Thyroid gland (tissue), 4 donors: ENCODE results near the gene PTPRG. TPM values are rescaled to one million over a fixed set of nuclear protein-coding genes. Genes with fewer than 3 reads are reported as not detected.

Experiments used
- DNase-seq, 2 donors: peaks; one replicate each; pipeline ENCODE4 v3.0.0-alpha.2; 2019
- H3K27ac ChIP-seq, 3 donors: fragments of 200-600 bp; sonication (generic); 1 replicate in 2 of 3; 2 replicates in 1 of 3; pipeline ENCODE4 v1.5.1; 2016 to 2019; ENCODE audit warnings: mild to moderate bottlenecking in 1 of 3, moderate library complexity in 1 of 3
- H3K27me3 ChIP-seq: fragments of 200-600 bp; sonication (generic); one replicate; pipeline ENCODE4 v1.5.1; 2019
- H3K36me3 ChIP-seq, 2 donors: fragments of 200-600 bp; sonication (generic); one replicate each; pipeline ENCODE4 v1.5.1; 2016 to 2019
- H3K4me1 ChIP-seq, 2 donors: fragments of 200-600 bp; sonication (generic); one replicate each; pipeline ENCODE4 v1.5.1; 2017 to 2019
- H3K4me3 ChIP-seq, 3 donors: fragments of 200-600 bp; sonication (generic); replicated peaks in 1 of 3; 1 replicate in 2 of 3; 2 replicates in 1 of 3; pipeline ENCODE4 v1.5.1; 2016; ENCODE audit warnings: mild to moderate bottlenecking in 1 of 3
- H3K9me3 ChIP-seq: fragments of 200-600 bp; sonication (generic); one replicate; pipeline ENCODE4 v1.5.1; 2017
- CTCF ChIP-seq, 6 experiments: fragments of 200-600 bp in 3 of 6; fragments of 450-650 bp in 3 of 6; sonication (generic) in 3 of 6; IDR thresholded peaks; one replicate each; pipeline ENCODE4 v1.5.1; 2016 to 2019; ENCODE audit warnings: antibody characterized with exemption in 6 of 6, mild to moderate bottlenecking in 2 of 6, inconsistent platforms in 1 of 6, moderate library complexity in 1 of 6
- POLR2A ChIP-seq, 2 donors: fragments of 450-650 bp; IDR thresholded peaks; one replicate each; pipeline ENCODE4 v1.6.1; 2017; ENCODE audit warnings: antibody characterized with exemption in 2 of 2, mild to moderate bottlenecking in 2 of 2, moderate library complexity in 1 of 2
- WGBS, 2 donors: methylation state at CpG; one replicate each; pipeline ENCODE4 v1.1.5; 2017; 5-methylcytosine and 5-hydroxymethylcytosine counted together
- intact Hi-C: fragments of 100-400 bp; cut with DNase I; formaldehyde crosslinking; loops from one replicate; pipeline ENCODE4 v1.15.1; 2023
- total RNA-seq, 4 donors: library from RNA; depleted of rRNA; stranded (reverse); fragments of >200 nt; gene quantifications; one replicate each; pipeline ENCODE4 v1.2.3, GENCODE V29; 2016

The PTPRG gene
- total RNA-seq, 4 donors from 2014 or later: 81.6 to 207 (median 132) TPM

GRCh38 chr3:61855211-61855610, 293.8 kb downstream of the PTPRG start:
- H3K4me3 ChIP-seq: no peak overlapping the region
- peaks cover 0 to 10% of the 10 kb centered on the region in 2 donors for H3K4me1 ChIP-seq
- 97 to 100% methylated on average over 1 of the region's 1 CpG for WGBS, 2 donors
- H3K36me3 ChIP-seq: no peaks in the 10 kb centered on the region
- no peaks in the 10 kb centered on the region for H3K9me3 ChIP-seq
- H3K27ac ChIP-seq: no peak overlapping the region
- TF ChIP-seq POLR2A (IDR thresholded peaks at IDR 0.05) (no peak), CTCF (IDR thresholded peaks at IDR 0.05) (no peak)
- no peaks in the 10 kb centered on the region for H3K27me3 ChIP-seq
- no peak for DNase-seq
- intact Hi-C loops: loop anchor here (5.0 kb wide), 1 partner anchor 332 kb away; no protein-coding TSS in a partner anchor

GRCh38 chr3:61857297-61857696, 295.9 kb downstream of the PTPRG start:
- H3K27ac ChIP-seq: no peak overlapping the region
- intact Hi-C loops: loop anchor here (5.0 kb wide), 1 partner anchor 330 kb away; no protein-coding TSS in a partner anchor
- no peaks in the 10 kb centered on the region for H3K36me3 ChIP-seq

GRCh38 chr3:61858054-61858453, 296.7 kb downstream of the PTPRG start:
- H3K27me3 ChIP-seq: no peaks in the 10 kb centered on the region
- H3K27ac ChIP-seq: no peak overlapping the region
- no peaks in the 10 kb centered on the region for H3K9me3 ChIP-seq
- peak in 3 of 6 experiments; percentile 49 to 59 (median 53) for TF ChIP-seq CTCF (IDR thresholded peaks at IDR 0.05)
- no peak for TF ChIP-seq POLR2A (IDR thresholded peaks at IDR 0.05)
- H3K4me3 ChIP-seq: no peak overlapping the region
- WGBS, 2 donors: 9 to 15% methylated on average over 2 of the region's 2 CpGs
- DNase-seq: no peak
- intact Hi-C loops: loop anchor here (5.0 kb wide), 1 partner anchor 329 kb away; no protein-coding TSS in a partner anchor
- H3K4me1 ChIP-seq: peaks cover 0 to 14% of the 10 kb centered on the region in 2 donors
- no peaks in the 10 kb centered on the region for H3K36me3 ChIP-seq

More at GRCh38 chr3:61857297-61857696, 295.9 kb downstream of the PTPRG start:
- Histone ChIP-seq H3K4me1 (peaks cover 0 to 14% of the 10 kb centered on the region in 2 donors), H3K9me3 (no peaks in the 10 kb centered on the region), H3K4me3 (no peak overlapping the region), H3K27me3 (no peaks in the 10 kb centered on the region)
- 84 to 100% methylated on average over 2 of the region's 2 CpGs for WGBS, 2 donors
- TF ChIP-seq CTCF (IDR thresholded peaks at IDR 0.05) (no peak), POLR2A (IDR thresholded peaks at IDR 0.05) (no peak)
- no peak for DNase-seq

- peaks cover 11 to 18% of the 10 kb centered on the region in 2 donors for H3K4me1 ChIP-seq
- intact Hi-C loops: no loop called here
Observed at GRCh38 chr3:61861410-61861809, 300.0 kb downstream of the PTPRG start.

More at GRCh38 chr3:61861410-61861809, 300.0 kb downstream of the PTPRG start:
- no peak for DNase-seq
- no peak for TF ChIP-seq CTCF (IDR thresholded peaks at IDR 0.05)
- peak overlapping the region in 1 of 3 donors; percentile 0 for H3K27ac ChIP-seq
- H3K36me3 ChIP-seq: no peaks in the 10 kb centered on the region
- no peaks in the 10 kb centered on the region for H3K27me3 ChIP-seq
- H3K4me3 ChIP-seq: no peak overlapping the region
- 91 to 100% methylated on average over 1 of the region's 1 CpG for WGBS, 2 donors
- H3K9me3 ChIP-seq: no peaks in the 10 kb centered on the region
